H1 (cell line): ENCODE measurements around the gene KLHL36.

ENCODE experiments used
- BRCA1 ChIP-seq: IDR thresholded peaks from 2 replicates; pipeline ENCODE4 v1.6.1; 2012; ENCODE audit warnings: low read depth, low read length, improper control_type of control experiment
- CEBPB ChIP-seq: IDR thresholded peaks from 2 replicates; pipeline ENCODE4 v1.6.1; 2012; ENCODE audit warnings: low read depth, low read length
- CTCF ChIP-seq, 3 experiments: IDR thresholded peaks; 1 replicate in 2 of 3; 2 replicates in 1 of 3; pipeline versions ENCODE4 v1.5.1 to v1.6.1; 2011; ENCODE audit warnings: low read length in 3 of 3, mild to moderate bottlenecking in 3 of 3, inconsistent platforms in 2 of 3, low read depth in 1 of 3, moderate library complexity in 1 of 3; ENCODE audit not compliant: insufficient read depth in 1 of 3; ENCODE audit errors: control extremely low read depth in 1 of 3
- EZH2 ChIP-seq: fragments of 200-600 bp; sonication (generic); IDR thresholded peaks from 2 replicates; pipeline ENCODE4 v1.7.1; 2012; ENCODE audit warnings: low read depth, mild to moderate bottlenecking, moderate library complexity, low read length, inconsistent platforms; ENCODE audit not compliant: severe bottlenecking
- HDAC6 ChIP-seq: IDR thresholded peaks from one replicate; pipeline ENCODE4 v1.7.1; 2012; ENCODE audit warnings: low read depth, mild to moderate bottlenecking, inconsistent platforms, low read length, moderate library complexity
- JUND ChIP-seq: IDR thresholded peaks from 2 replicates; pipeline ENCODE4 v1.6.1; 2011; ENCODE audit warnings: mild to moderate bottlenecking, improper control_type of control experiment, low read length
- POLR2A ChIP-seq, 2 experiments: IDR thresholded peaks; 1 replicate in 1 of 2; 2 replicates in 1 of 2; pipeline ENCODE4 v1.6.1; 2011; ENCODE audit warnings: low read depth in 2 of 2, low read length in 2 of 2, mild to moderate bottlenecking in 2 of 2; ENCODE audit errors: control extremely low read depth in 1 of 2
- RFX5 ChIP-seq: IDR thresholded peaks from 2 replicates; pipeline ENCODE4 v1.6.1; 2011; ENCODE audit warnings: low read depth, low read length, improper control_type of control experiment, borderline replicate concordance
- SIX5 ChIP-seq: IDR thresholded peaks from 2 replicates; pipeline ENCODE4 v1.6.1; 2011; ENCODE audit warnings: mild to moderate bottlenecking, low read depth, low read length
- SP2 ChIP-seq: IDR thresholded peaks from 2 replicates; pipeline ENCODE4 v1.6.1; 2012; ENCODE audit warnings: mild to moderate bottlenecking, low read length, inconsistent platforms
- TF ChIP-seq, protein P1 (sequence below): IDR thresholded peaks from 2 replicates; pipeline ENCODE4 v1.6.1; 2011; ENCODE audit warnings: low read depth, mild to moderate bottlenecking, low read length; ENCODE audit not compliant: insufficient read depth
- TF ChIP-seq, protein P2 (sequence below): IDR thresholded peaks from 2 replicates; pipeline ENCODE4 v1.6.1; 2012; ENCODE audit warnings: low read length, inconsistent platforms
- TF ChIP-seq, protein P3 (sequence below): IDR thresholded peaks from 2 replicates; pipeline ENCODE4 v1.6.1; 2012; ENCODE audit warnings: inconsistent platforms

DNA sequence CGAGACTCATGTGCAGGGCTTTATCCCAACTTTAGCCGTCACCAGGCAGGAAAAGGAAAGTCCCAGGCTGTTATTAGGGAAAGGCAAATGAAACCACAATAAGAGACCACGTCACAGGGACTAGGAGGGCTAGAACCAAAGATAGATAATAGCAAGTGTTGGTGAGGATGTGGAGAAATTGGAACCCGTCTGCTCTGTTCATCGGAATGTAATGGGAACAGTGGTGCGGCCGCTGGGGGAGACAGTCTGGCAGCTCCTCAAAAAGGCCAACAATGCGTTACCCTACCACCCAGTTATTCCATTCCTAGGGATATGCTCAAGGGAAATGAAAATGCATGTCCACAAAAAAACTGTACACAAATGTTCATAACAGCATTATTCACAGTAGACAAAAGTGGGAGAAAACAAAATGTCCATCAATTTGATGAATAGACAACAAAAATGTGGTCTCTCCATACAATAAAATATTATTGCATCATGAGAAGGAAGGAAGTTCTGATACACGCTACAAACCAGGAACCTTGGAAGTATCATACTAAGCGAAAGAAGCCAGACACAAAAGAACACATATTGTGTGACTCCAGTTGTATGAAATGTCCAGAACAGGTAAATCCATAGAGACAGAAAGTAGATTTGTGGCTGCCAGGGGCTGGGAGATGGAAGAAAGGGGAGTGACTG lies 32.0 kb downstream of the KLHL36 start:
- no peak for TF ChIP-seq POLR2A (IDR thresholded peaks at IDR 0.05; ENCODE audit: control extremely low read depth in 1 of 2, low read depth in 2 of 2, low read length in 2 of 2)
- TF ChIP-seq CTCF (IDR thresholded peaks at IDR 0.05; ENCODE audit: control extremely low read depth in 1 of 3, insufficient read depth in 1 of 3, low read depth in 1 of 3, low read length in 3 of 3), result no peak
- TF ChIP-seq, protein P1, sequence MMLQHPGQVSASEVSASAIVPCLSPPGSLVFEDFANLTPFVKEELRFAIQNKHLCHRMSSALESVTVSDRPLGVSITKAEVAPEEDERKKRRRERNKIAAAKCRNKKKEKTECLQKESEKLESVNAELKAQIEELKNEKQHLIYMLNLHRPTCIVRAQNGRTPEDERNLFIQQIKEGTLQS, result no peak
- TF ChIP-seq, protein P2, sequence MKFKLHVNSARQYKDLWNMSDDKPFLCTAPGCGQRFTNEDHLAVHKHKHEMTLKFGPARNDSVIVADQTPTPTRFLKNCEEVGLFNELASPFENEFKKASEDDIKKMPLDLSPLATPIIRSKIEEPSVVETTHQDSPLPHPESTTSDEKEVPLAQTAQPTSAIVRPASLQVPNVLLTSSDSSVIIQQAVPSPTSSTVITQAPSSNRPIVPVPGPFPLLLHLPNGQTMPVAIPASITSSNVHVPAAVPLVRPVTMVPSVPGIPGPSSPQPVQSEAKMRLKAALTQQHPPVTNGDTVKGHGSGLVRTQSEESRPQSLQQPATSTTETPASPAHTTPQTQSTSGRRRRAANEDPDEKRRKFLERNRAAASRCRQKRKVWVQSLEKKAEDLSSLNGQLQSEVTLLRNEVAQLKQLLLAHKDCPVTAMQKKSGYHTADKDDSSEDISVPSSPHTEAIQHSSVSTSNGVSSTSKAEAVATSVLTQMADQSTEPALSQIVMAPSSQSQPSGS, result no peak
- TF ChIP-seq CEBPB, result no peak
- TF ChIP-seq SIX5, result no peak
- TF ChIP-seq RFX5, result no peak
- no peak for TF ChIP-seq HDAC6
- no peak for TF ChIP-seq BRCA1
- TF ChIP-seq SP2, result no peak
- TF ChIP-seq, protein P3, sequence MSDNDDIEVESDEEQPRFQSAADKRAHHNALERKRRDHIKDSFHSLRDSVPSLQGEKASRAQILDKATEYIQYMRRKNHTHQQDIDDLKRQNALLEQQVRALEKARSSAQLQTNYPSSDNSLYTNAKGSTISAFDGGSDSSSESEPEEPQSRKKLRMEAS, result no peak
- no peak for TF ChIP-seq EZH2
- no peak for TF ChIP-seq JUND
